Gastroesophageal sphincter (tissue), 4 donors: ENCODE results near the gene ALDH1L1. TPM values are rescaled to one million over a fixed set of nuclear protein-coding genes. Genes with fewer than 3 reads are reported as not detected.

Experiments
- ATAC-seq: fragments of 150-250 bp; one replicate; pipeline ENCODE4 v1.9.1; 2016; ENCODE audit warnings: mild to moderate bottlenecking, moderate library complexity
- H3K27ac ChIP-seq, 4 donors: fragments of 200-600 bp; sonication (generic) in 3 of 4; 1 replicate in 3 of 4; 2 replicates in 1 of 4; pipeline ENCODE4 v1.5.1; 2016 to 2019
- H3K27me3 ChIP-seq: fragments of 200-600 bp; sonication (generic); one replicate; pipeline ENCODE4 v1.5.1; 2019
- H3K36me3 ChIP-seq, 2 donors: fragments of 200-600 bp; sonication (generic); one replicate each; pipeline ENCODE4 v1.5.1; 2019; ENCODE audit warnings: control low read depth in 1 of 2
- H3K4me1 ChIP-seq, 3 donors: fragments of 200-600 bp; sonication (generic); 1 replicate in 2 of 3; 2 replicates in 1 of 3; pipeline ENCODE4 v1.5.1; 2016 to 2019; ENCODE audit warnings: control low read depth in 2 of 3
- H3K4me3 ChIP-seq, 2 donors: fragments of 200-600 bp; sonication (generic); one replicate each; pipeline ENCODE4 v1.5.1; 2019; ENCODE audit warnings: mild to moderate bottlenecking in 1 of 2, moderate library complexity in 1 of 2
- H3K9me3 ChIP-seq, 3 donors: fragments of 200-600 bp; sonication (generic); one replicate each; pipeline ENCODE4 v1.5.1; 2017 to 2019; ENCODE audit warnings: control low read depth in 2 of 3
- CTCF ChIP-seq, 4 experiments: fragments of 200-600 bp in 2 of 4; fragments of 450-650 bp in 2 of 4; sonication (generic) in 1 of 4; IDR thresholded peaks; one replicate each; pipeline ENCODE4 v1.5.1; 2017 to 2019; ENCODE audit warnings: antibody characterized with exemption in 4 of 4, mild to moderate bottlenecking in 2 of 4, moderate library complexity in 2 of 4
- EP300 ChIP-seq: sonication (generic); formaldehyde crosslinking; IDR thresholded peaks from one replicate; pipeline ENCODE4 v1.6.1; 2017; ENCODE audit warnings: antibody characterized with exemption, mild to moderate bottlenecking
- POLR2A ChIP-seq, 2 donors: fragments of 450-650 bp; IDR thresholded peaks; one replicate each; pipeline ENCODE4 v1.6.1; 2017; ENCODE audit warnings: antibody characterized with exemption in 2 of 2, mild to moderate bottlenecking in 2 of 2, moderate library complexity in 1 of 2
- POLR2AphosphoS5 ChIP-seq: sonication (generic); formaldehyde crosslinking; IDR thresholded peaks from one replicate; pipeline ENCODE4 v1.6.1; 2017; ENCODE audit warnings: antibody characterized with exemption
- WGBS, 2 donors: methylation state at CpG; one replicate each; pipeline ENCODE4 v1.1.5; 2018; ENCODE audit warnings: low coverage in 1 of 2; 5-methylcytosine and 5-hydroxymethylcytosine counted together
- total RNA-seq, 4 donors: library from RNA; depleted of rRNA; stranded (reverse); fragments of >200 nt; gene quantifications; one replicate each; pipeline ENCODE4 v1.1.0, GENCODE V29; 2016

The ALDH1L1 gene
- total RNA-seq, 4 donors from 2014 or later = 16.3 to 67.9 (median 38.7) TPM

GRCh38 chr3:126136428-126137220 lies 43.8 kb downstream of the ALDH1L1 start:
- H3K4me1 ChIP-seq = peaks cover 0 to 7% (median 0%) of the 10 kb centered on the region in 3 donors
- WGBS, 2 donors = 93% methylated on average over 3 of the region's 11 CpGs; no CpG with 5 or more reads in 1 of the 2 donors
- no peaks in the 10 kb centered on the region for H3K9me3 ChIP-seq
- no peak for ATAC-seq
- peaks cover 0 to 28% of the 10 kb centered on the region in 2 donors for H3K36me3 ChIP-seq
- TF ChIP-seq CTCF (IDR thresholded peaks at IDR 0.05) (no peak), POLR2A (IDR thresholded peaks at IDR 0.05) (no peak), POLR2AphosphoS5 (no peak), EP300 (no peak)
- H3K27ac ChIP-seq = no peak overlapping the region
- H3K27me3 ChIP-seq = no peaks in the 10 kb centered on the region
- H3K4me3 ChIP-seq = no peak overlapping the region

GRCh38 chr3:126135406-126136076 lies 44.8 kb downstream of the ALDH1L1 start:
- H3K9me3 ChIP-seq = no peaks in the 10 kb centered on the region
- H3K4me3 ChIP-seq = no peak overlapping the region
- H3K27ac ChIP-seq = no peak overlapping the region
- ATAC-seq = no peak
- H3K4me1 ChIP-seq = peaks cover 0 to 7% (median 0%) of the 10 kb centered on the region in 3 donors
- TF ChIP-seq CTCF (IDR thresholded peaks at IDR 0.05) (no peak), POLR2A (IDR thresholded peaks at IDR 0.05) (no peak), POLR2AphosphoS5 (no peak), EP300 (no peak)
- peaks cover 0 to 38% of the 10 kb centered on the region in 2 donors for H3K36me3 ChIP-seq
- H3K27me3 ChIP-seq = no peaks in the 10 kb centered on the region
- no CpG with 5 or more reads among the region's 15 CpGs for WGBS, 2 donors

GRCh38 chr3:126135071-126135405 lies 45.3 kb downstream of the ALDH1L1 start:
- H3K4me3 ChIP-seq = no peak overlapping the region
- TF ChIP-seq POLR2AphosphoS5 = no peak
- H3K9me3 ChIP-seq = no peaks in the 10 kb centered on the region
- H3K27ac ChIP-seq = no peak overlapping the region
- peaks cover 0 to 7% (median 0%) of the 10 kb centered on the region in 3 donors for H3K4me1 ChIP-seq
- ATAC-seq = no peak
- H3K27me3 ChIP-seq = no peaks in the 10 kb centered on the region
- peaks cover 0 to 38% of the 10 kb centered on the region in 2 donors for H3K36me3 ChIP-seq
- 90% methylated on average over 3 of the region's 3 CpGs; no CpG with 5 or more reads in 1 of the 2 donors for WGBS, 2 donors

- H3K27ac ChIP-seq = no peak overlapping the region
- WGBS, 2 donors = 17 to 77% methylated on average over 2 to 11 of the region's 23 CpGs
- peak in 3 of 4 experiments; percentile 83 to 91 (median 91) for TF ChIP-seq CTCF (IDR thresholded peaks at IDR 0.05)
- no peak for TF ChIP-seq EP300
- H3K4me1 ChIP-seq = peaks cover 0 to 7% (median 0%) of the 10 kb centered on the region in 3 donors
- H3K27me3 ChIP-seq = no peaks in the 10 kb centered on the region
- H3K4me3 ChIP-seq = no peak overlapping the region
- ATAC-seq = peak; percentile 78
- H3K9me3 ChIP-seq = no peaks in the 10 kb centered on the region
- H3K36me3 ChIP-seq = peaks cover 0 to 41% of the 10 kb centered on the region in 2 donors
Observed at GRCh38 chr3:126134219-126134975, 46.0 kb downstream of the ALDH1L1 start.

- no CpG with 5 or more reads among the region's 6 CpGs for WGBS, 2 donors
- Histone ChIP-seq H3K4me3 (no peak overlapping the region), H3K4me1 (peaks cover 0 to 7% (median 0%) of the 10 kb centered on the region in 3 donors), H3K27me3 (no peaks in the 10 kb centered on the region), H3K27ac (no peak overlapping the region), H3K9me3 (no peaks in the 10 kb centered on the region), H3K36me3 (peaks cover 0 to 46% of the 10 kb centered on the region in 2 donors)
- ATAC-seq = no peak
- TF ChIP-seq POLR2A (IDR thresholded peaks at IDR 0.05) (no peak), CTCF (IDR thresholded peaks at IDR 0.05) (no peak)
Observed at GRCh38 chr3:126133606-126134005, 46.8 kb downstream of the ALDH1L1 start.
